ENCODE measurements around the gene PRUNE2.
A peak's percentile ranks its signal among the peaks of the same experiment; 100 is the strongest.

PRUNE2 gene

DNA sequence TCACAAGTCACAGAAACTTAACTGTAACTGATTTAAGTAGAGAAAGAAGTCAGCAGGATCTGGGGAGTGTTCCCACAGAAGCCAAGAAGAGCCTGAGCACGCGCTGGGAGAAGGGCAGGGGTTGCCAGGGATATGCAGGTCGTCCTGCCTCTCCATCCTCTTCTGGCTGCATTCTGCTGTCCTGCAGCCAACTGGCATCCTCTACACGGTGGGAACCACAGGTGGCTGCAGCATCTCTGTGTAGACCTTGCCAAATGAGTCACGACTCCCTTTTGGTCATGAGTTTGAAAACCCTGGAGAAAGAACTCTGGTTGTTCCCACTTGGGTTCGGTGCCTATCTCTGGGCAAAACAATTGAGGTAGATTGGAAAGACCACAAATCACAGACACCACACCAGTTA lies 180.0 kb downstream of the PRUNE2 start:
- Histone ChIP-seq H3K4me1 (peaks cover 0 to 8% (median 0%) of the 10 kb centered on the region in 4 donors), H3K36me3 (no peaks in the 10 kb centered on the region), H3K9me3 (no peaks in the 10 kb centered on the region), H3K27me3 (no peaks in the 10 kb centered on the region), H3K4me3 (no peak overlapping the region), H3K27ac (no peak overlapping the region)
- DNase-seq = no peak
- intact Hi-C loops (cut with DNase I; ENCODE audit: low total_unique reads) = no loop called here
- TF ChIP-seq, protein P1, sequence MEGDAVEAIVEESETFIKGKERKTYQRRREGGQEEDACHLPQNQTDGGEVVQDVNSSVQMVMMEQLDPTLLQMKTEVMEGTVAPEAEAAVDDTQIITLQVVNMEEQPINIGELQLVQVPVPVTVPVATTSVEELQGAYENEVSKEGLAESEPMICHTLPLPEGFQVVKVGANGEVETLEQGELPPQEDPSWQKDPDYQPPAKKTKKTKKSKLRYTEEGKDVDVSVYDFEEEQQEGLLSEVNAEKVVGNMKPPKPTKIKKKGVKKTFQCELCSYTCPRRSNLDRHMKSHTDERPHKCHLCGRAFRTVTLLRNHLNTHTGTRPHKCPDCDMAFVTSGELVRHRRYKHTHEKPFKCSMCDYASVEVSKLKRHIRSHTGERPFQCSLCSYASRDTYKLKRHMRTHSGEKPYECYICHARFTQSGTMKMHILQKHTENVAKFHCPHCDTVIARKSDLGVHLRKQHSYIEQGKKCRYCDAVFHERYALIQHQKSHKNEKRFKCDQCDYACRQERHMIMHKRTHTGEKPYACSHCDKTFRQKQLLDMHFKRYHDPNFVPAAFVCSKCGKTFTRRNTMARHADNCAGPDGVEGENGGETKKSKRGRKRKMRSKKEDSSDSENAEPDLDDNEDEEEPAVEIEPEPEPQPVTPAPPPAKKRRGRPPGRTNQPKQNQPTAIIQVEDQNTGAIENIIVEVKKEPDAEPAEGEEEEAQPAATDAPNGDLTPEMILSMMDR (IDR thresholded peaks at IDR 0.05) = no peak

DNA sequence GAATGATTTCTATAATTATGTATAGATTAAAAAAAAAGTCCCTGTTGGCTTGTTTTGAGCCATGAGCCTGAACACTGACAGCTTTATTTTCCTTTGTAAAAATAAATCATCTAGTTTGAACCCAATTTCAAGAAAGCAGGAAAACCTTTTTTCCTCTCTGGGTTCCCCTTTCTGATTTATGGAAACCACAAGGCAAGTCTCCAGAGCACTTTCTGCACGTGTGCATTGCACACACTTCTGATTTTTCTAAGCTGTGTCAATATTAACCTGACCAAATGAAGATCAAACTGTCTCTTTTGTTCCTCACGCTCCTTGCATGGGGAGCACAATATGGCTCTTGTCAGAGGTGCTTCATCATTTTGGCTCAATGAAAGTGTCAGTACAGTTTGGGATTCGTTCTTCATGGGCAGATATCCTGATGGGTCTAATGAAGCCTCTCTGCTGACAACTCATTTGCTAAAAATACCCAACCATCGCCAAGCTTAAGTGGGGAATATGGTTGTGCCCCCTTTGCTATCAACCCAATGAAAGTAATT lies 180.8 kb downstream of the PRUNE2 start:
- H3K4me1 ChIP-seq = peaks cover 0 to 8% (median 0%) of the 10 kb centered on the region in 4 donors

DNA sequence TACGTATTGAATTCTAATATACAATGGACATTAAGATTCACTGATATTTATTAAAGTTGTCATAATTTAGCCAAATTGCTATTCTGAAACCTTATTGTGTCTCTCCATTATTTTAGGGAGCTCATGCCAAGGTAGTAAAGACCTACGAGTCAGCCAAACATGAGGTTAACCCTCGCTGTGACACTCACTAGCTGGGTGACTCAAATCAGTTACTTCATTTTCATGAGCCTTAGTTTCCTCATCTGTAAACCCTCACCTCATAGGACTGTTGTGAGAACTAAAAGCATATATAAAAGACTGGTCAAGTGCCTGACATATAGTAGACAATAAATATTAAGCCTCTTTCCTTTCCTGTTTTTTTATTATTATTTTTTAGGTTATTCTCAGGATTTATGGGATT lies 185.7 kb downstream of the PRUNE2 start:
- intact Hi-C loops (cut with DNase I; ENCODE audit: low total_unique reads) = no loop called here
- H3K4me1 ChIP-seq = peaks cover 0 to 34% (median 18%) of the 10 kb centered on the region in 4 donors
- H3K9me3 ChIP-seq = no peaks in the 10 kb centered on the region
- H3K27me3 ChIP-seq = no peaks in the 10 kb centered on the region
- H3K4me3 ChIP-seq = no peak overlapping the region
- H3K27ac ChIP-seq = no peak overlapping the region
- DNase-seq = no peak
- H3K36me3 ChIP-seq = no peaks in the 10 kb centered on the region
- TF ChIP-seq, protein P1 (IDR thresholded peaks at IDR 0.05) = no peak

More for the DNA sequence above, 180.8 kb downstream of the PRUNE2 start:
- Histone ChIP-seq H3K27me3 (no peaks in the 10 kb centered on the region), H3K36me3 (no peaks in the 10 kb centered on the region), H3K9me3 (no peaks in the 10 kb centered on the region), H3K27ac (no peak overlapping the region), H3K4me3 (no peak overlapping the region)
- intact Hi-C loops (cut with DNase I; ENCODE audit: low total_unique reads) = no loop called here
- DNase-seq = no peak
- TF ChIP-seq, protein P1 (IDR thresholded peaks at IDR 0.05) = no peak

DNA sequence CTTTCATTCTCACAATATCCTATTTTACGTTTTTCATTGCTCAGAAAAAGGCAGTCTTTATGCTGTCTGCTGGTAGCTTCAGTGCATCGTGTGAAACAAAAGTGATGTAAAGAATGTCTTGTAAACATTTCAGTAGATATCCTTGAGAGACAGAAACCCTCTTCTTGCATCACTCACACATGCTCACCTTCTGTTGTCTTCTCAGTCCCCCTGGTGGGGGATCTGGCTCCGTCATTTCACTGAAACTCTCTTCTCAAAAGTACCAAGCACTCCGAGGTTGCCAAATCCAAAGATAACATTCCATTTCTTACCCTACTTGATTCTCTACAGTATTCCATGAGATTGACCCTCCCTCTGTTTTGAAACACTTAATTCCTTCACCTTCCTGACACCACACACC lies 187.7 kb downstream of the PRUNE2 start:
- peaks cover 1 to 5% (median 4%) of the 10 kb centered on the region in 3 donors for H3K36me3 ChIP-seq
- no peak for DNase-seq
- TF ChIP-seq, protein P1 (IDR thresholded peaks at IDR 0.05) = no peak
- no peak overlapping the region for H3K4me3 ChIP-seq
- no peaks in the 10 kb centered on the region for H3K9me3 ChIP-seq
- H3K27ac ChIP-seq = peak overlapping the region; percentile 44 to 46
- H3K4me1 ChIP-seq = peaks cover 0 to 34% (median 18%) of the 10 kb centered on the region in 4 donors
- H3K27me3 ChIP-seq = no peaks in the 10 kb centered on the region
- intact Hi-C loops (cut with DNase I; ENCODE audit: low total_unique reads) = no loop called here

DNA sequence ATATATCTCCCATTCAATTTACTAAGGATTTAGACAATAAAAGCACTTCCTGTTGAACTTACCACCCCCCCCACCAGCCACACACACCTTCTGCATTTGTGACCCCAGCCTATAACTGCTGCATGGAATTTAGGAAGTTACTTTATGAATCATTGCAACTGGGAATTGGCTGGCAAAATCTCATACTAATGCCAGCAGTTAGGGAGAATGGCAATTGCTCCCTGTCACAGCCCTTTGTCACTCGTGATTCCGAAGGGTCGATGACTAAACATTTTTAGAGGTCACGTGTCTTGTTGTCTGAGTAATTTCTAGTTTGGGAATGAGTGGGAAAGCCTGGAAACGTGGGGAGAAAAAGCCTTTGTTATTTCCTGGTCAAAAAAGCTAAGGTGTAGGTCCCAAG lies 188.3 kb downstream of the PRUNE2 start:
- TF ChIP-seq, protein P1 (IDR thresholded peaks at IDR 0.05) = no peak
- Histone ChIP-seq H3K27me3 (no peaks in the 10 kb centered on the region), H3K4me1 (peaks cover 0 to 34% (median 18%) of the 10 kb centered on the region in 4 donors), H3K4me3 (no peak overlapping the region), H3K36me3 (peaks cover 7 to 11% (median 9%) of the 10 kb centered on the region in 3 donors), H3K9me3 (no peaks in the 10 kb centered on the region), H3K27ac (peak overlapping the region; percentile 44 to 46)
- no peak for DNase-seq
- intact Hi-C loops (cut with DNase I; ENCODE audit: low total_unique reads) = no loop called here
